GM21447 (cell line): ENCODE results near the gene HSP90AB1.
"Not testable (repeated sequence)": the region's sequence is repeated elsewhere in the genome, so short reads cannot be mapped to it uniquely, and the experiment has no call there.

ENCODE experiments used
- ATAC-seq: cut with Tn5 transposase; IDR thresholded peaks from one replicate; pipeline ENCODE4 v1.9.1; 2021; ENCODE audit not compliant: unreplicated experiment

Gene HSP90AB1

DNA sequence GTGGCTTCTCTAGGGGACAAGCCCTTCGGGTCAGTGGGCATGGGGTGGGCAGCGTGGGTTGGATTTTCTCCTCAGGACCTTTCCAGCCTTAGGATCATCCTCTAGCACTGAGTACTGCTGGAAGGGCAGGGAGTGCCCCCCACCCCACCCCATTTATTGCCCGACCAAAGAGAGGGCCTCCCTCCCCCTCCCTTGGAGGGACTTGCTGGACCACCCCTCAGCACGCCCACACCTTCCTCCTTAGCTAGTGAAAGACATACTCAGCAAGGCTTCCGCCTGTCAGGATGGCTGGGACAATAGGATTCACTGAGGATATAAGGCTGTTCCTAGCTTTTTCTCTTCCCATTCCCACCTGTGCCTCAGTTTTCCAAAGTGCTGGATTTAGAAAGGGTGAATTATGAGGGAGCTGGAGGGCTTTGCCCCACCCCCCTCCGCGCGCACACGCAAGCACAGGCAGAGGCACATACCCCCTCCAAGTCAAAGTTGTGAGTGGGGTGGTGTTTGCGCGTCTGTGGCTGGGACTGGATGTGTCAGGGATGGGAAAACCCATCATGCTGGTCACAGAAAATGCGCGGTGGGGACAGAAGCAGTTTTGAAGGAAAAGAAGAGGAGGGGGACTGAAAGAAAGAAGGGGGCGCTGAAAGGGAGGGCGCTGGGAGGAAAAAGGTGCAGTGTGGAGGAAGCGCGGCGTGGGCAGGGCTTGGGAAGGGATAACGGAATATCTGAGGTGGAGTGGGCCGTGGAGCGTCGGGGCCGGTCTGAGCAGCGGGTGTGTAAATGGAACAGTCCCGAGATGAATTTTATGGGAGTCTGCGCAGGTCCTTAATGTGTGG, 24.2 kb upstream of the HSP90AB1 start:
- ATAC-seq: no peak

DNA sequence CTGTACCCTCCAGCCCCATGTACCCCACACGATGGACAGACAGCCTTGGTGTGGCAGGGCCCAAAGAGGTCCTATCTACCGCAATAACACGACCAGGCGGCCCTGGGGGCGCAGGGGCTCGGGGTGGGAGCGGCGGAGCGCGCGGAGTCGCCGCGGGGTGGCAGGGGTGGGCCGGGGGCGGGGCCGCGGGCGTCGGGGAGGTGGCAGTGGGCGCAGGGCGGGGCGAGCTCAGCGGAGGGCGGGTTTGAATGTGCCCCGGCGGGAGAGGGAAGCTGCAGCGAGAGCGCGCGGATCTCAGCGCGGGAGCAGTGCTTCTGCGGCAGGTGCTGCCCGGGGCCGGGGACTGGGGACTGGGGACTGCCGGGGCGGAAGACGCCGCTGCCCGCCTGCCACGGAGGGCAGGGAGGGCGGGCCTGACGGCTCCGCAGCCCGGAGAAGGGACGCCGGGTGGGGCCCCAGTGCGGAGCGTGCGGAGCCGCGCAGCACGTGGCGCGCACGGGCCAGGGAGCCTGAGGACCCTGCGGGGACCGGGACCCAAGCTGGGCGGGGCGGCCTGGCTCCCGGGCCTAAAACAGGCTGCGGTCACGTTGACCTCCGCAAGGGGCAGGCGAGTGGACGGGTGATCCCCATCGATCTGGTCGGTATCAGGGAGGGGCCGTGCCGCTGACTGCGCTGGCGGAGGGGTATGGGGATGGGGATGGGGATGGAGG, 23.4 kb upstream of the HSP90AB1 start, which contains the start of gene SLC29A1:
Gene SLC29A1 (plus strand): TSS at position 277 of the 710 bp plus-strand sequence. CDS start 3,719 bp downstream, outside the sequence.
- ATAC-seq: peak; percentile 48

- ATAC-seq: peak; percentile 23
Observed at GRCh38 chr6:44224029-44224964, 22.6 kb upstream of the HSP90AB1 start.

DNA sequence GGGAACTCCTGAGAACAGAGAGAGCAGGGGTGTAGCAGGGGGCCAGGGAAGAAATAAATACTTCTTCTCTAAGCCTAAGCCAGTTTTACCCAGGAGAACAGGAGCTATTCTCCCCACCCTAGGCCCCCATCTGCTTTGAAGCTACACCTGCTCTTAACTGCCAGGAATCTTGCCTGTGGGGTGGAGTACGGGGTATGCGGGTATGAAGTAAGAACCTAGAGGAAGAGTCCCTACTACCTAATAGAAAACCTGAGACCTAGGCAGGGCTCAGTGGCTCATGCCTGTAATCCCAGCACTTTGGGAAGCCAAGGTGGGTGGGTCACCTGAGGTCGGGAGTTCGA, 22.0 kb upstream of the HSP90AB1 start:
- no peak for ATAC-seq

- ATAC-seq: no peak
Observed at GRCh38 chr6:44225579-44226325, 21.1 kb upstream of the HSP90AB1 start.

GRCh38 chr6:44226368-44227147, 20.3 kb upstream of the HSP90AB1 start:
- ATAC-seq: no peak

DNA sequence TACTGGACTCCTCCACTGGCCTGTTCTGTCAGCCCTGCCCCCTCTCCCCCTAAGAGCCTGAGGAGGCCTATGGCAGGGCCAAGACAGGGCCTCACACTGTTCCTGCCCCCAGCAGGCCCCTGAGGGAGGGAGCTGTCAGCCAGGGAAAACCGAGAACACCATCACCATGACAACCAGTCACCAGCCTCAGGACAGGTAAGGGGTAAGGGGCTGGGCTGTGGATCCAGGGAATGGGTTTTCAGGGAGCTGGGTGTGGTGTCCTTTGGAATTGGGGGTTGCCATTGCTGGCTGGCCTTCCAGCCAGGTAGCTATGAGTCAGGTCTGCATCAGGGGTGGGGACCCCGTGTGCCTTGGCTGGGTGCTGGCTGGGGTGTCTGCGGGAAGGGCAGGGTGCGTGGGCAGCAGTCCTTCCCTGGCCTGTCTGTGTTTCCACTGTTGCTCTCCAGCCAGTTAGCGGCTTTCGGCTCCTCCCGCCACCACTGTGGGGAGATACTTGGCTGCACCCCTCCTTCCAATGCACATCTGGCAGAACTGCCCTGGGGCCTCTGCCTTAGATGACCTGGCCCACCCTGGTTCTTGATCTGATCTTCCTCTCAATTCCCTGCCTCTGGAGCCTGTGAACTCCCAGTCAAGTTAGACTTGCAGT, 19.6 kb upstream of the HSP90AB1 start:
- ATAC-seq: no peak

DNA sequence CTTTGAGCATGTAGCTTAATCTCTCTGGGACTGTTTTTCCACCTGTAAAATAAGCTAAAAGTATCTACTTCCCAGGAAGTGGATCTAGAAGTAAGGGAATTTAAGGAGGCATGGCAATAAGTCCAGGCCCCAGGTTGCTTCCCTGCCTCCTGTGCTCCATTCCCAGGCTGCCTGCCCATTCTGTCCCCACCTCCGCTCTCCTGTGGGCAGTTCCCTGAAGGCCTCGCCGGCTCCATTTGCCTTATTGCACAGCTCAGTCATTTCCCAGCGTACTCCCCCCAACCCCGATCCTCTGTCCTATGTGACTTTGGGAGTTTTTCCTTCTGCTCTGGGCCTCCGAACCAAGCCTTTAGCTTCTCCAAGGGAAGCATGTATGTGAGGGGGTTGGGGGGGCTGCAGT, 18.9 kb upstream of the HSP90AB1 start:
- no peak for ATAC-seq

- ATAC-seq: no peak
Observed at GRCh38 chr6:44228433-44228832, 18.5 kb upstream of the HSP90AB1 start.

DNA sequence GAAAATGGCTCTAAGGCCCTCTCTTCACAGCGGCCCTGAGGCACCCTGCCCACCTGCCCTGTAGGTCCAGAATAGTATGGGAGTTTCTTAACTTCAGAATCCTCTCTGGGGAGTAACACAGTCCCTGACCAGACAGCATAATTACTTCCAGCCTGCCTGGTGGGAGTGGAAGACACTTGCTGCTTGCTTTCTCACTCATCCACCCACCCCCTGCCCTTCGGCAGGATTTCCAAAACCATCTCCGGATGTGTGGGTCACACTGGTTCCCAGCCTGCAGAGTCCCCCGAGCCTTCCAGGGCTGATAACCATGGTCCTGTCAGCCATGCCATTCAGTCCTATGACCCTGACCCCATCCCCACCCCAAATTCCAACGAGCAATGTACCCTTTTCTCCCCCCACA, 18.1 kb upstream of the HSP90AB1 start:
- ATAC-seq: no peak

DNA sequence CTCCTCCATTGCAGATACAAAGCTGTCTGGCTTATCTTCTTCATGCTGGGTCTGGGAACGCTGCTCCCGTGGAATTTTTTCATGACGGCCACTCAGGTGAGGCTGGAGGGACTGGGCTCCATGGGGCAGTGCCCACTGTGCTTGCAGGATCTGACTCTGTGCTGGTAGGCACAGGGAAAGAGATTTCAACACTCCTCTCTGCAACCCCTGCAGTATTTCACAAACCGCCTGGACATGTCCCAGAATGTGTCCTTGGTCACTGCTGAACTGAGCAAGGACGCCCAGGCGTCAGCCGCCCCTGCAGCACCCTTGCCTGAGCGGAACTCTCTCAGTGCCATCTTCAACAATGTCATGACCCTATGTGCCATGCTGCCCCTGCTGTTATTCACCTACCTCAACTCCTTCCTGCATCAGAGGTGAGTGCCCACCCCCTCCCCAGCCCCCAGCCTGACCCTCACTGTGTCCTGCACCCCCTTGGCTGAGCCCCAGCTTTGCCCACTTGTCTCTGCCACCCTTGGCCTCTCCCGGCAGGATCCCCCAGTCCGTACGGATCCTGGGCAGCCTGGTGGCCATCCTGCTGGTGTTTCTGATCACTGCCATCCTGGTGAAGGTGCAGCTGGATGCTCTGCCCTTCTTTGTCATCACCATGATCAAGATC, 17.4 kb upstream of the HSP90AB1 start:
- ATAC-seq: no peak

- ATAC-seq: no peak
Observed at GRCh38 chr6:44230034-44230675, 16.7 kb upstream of the HSP90AB1 start.

DNA sequence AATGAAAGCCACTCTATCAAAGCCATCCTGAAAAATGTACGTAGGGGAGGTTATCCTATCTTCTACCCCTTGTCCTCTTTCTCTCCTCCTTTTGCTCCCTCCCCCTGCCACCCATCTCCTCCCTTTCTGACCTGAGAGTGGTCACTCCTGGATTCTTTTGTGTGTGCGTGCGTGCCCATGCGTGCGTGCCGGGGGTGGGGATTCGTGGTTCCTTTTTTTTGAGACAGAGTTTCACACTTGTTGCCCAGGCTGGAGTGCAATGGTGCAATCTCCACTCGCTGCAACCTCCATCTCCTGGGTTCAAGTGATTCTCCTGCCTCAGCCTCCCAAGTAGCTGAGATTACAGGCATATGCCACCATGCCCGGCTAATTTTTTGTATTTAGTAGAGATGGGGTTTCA, 15.5 kb upstream of the HSP90AB1 start:
- not testable (repeated sequence) for ATAC-seq

- ATAC-seq: no peak
Observed at GRCh38 chr6:44232676-44233566, 14.0 kb upstream of the HSP90AB1 start.

DNA sequence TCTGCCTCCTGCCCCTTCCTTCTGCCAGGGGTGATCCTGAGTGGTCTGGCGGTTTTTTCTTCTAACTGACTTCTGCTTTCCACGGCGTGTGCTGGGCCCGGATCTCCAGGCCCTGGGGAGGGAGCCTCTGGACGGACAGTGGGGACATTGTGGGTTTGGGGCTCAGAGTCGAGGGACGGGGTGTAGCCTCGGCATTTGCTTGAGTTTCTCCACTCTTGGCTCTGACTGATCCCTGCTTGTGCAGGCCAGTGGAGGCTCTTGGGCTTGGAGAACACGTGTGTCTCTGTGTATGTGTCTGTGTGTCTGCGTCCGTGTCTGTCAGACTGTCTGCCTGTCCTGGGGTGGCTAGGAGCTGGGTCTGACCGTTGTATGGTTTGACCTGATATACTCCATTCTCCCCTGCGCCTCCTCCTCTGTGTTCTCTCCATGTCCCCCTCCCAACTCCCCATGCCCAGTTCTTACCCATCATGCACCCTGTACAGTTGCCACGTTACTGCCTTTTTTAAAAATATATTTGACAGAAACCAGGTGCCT, 13.3 kb upstream of the HSP90AB1 start:
- ATAC-seq: no peak

GRCh38 chr6:44234101-44235025, 12.5 kb upstream of the HSP90AB1 start:
- no peak for ATAC-seq
